ENCODE results near the gene BLOC1S6. TPM values are rescaled to one million over a fixed set of nuclear protein-coding genes. Genes with fewer than 3 reads are reported as not detected.
"Not testable (repeated sequence)": the region's sequence is repeated elsewhere in the genome, so short reads cannot be mapped to it uniquely, and the experiment has no call there.

The BLOC1S6 gene
- total RNA-seq, 1 experiment from 2014 or later, result 37.2 TPM

DNA sequence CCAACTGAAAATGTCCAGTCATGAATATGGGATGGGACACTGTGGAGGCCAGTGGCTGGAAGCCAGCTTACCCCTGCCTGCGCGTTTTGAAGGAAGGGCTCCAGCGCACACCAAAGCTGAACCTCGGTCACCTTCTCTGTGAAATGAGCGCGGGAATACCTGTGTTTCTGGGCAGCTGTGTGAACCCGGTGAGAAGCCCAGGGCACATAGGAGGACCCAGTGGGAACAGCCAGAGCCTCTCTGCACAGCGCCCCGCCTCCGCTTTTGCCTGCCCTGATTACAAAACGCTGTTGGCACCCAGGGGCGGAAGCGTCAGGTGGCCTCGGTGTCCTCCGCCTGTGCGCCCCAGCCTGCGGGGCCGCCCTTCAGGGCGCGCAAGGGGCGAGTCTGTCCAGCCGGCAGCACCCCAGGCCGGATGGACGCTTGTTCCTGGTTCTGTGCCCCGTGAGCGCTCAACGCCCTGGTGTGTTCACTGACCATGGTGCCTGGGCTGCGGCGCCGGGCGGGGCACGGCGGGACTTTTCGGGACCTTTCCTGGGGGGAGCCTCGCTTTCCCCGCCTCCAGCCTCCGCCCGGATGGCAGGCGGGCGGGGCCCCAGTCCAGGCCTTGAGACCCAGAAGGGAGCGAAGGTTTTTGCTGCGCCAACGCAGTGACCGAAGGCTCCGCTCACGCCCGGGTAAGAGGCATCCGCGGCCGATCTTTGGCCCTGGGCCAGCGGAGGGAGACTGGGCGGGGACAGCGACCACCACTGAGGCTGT, 47.4 kb downstream of the BLOC1S6 start, which contains the start of gene SQOR:
SQOR (plus strand) TSS at position 598 of the 759 bp plus-strand sequence. CDS start 23,895 bp downstream, outside the sequence.
- in situ Hi-C loops (cut with HindIII; ENCODE audit: low pct_unique_long_range_greater_than_20kb, low sequenced_read_pairs), result no loop called here
- peak; percentile 93 for DNase-seq (ENCODE audit: low read depth)

- in situ Hi-C loops (cut with HindIII; ENCODE audit: low pct_unique_long_range_greater_than_20kb, low sequenced_read_pairs), result no loop called here
- no peak for DNase-seq (ENCODE audit: low read depth)
Observed at GRCh38 chr15:45635191-45635638, 48.0 kb downstream of the BLOC1S6 start.

DNA sequence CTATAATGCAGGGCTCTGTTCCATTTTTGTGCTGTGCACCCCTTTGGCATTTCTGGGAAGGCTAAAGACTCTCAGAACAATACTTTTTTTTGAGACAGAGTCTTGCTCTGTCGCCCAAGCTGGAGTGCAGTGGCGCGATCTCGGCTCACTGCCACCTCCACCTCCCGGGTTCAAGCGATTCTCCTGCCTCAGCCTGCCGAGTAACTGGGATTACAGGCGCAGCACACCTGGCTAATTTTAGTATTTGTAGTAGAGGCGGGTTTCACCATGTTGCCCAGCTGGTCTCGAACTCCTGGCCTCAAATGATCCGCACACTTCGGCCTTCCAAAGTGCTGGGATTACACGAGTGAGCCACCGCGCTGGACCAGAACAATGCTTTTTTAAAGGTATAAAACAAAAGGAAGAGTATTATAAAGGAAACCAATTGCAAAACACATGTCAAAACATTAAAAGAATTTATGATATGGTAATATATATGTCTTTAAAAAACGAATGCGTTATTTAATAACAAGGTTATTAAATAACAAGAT, 48.6 kb downstream of the BLOC1S6 start:
- DNase-seq (ENCODE audit: low read depth), result no peak
- in situ Hi-C loops (cut with HindIII; ENCODE audit: low pct_unique_long_range_greater_than_20kb, low sequenced_read_pairs), result no loop called here

DNA sequence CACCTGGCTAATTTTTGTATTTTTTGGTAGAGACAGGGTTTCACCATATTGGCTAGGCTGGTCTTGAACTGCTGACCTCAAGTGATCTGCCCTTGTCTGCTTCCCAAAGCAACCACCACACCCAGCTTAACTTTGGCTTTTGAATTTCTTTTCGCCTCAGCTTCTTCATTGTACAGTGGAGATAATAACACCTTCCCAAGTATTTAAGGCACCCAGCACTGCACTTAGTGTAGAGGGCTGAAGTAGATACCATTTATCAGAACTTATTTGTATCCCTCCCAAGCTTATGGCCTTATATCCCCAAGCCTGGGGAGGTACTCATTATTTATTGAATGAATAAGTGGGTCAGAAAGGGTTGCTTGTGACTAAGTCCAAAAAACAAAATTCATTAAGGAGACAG, 50.0 kb downstream of the BLOC1S6 start:
- in situ Hi-C loops (cut with HindIII; ENCODE audit: low pct_unique_long_range_greater_than_20kb, low sequenced_read_pairs), result no loop called here
- no peak for DNase-seq (ENCODE audit: low read depth)

- DNase-seq (ENCODE audit: low read depth), result peak; percentile 52
- in situ Hi-C loops (cut with HindIII; ENCODE audit: low pct_unique_long_range_greater_than_20kb, low sequenced_read_pairs), result no loop called here
Observed at GRCh38 chr15:45637552-45638033, 50.4 kb downstream of the BLOC1S6 start.

DNA sequence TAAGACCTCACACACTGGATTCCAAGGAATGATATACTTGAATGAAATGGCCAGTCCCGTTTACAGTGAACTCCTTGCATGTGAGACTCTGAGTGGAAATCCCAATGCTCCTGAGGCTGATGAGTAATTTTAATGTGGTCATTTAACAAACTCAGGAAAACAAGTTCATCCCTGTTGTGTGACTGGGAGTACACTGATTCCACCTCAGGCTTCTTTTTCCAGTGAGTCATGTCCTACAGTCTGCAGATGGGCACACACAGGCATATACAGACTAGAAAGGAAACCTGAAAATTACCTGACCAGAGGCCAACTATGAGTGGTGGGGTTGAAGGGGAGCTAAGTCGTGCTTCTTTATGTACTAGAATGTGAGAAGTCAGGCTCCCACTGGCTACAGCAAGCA, 53.4 kb downstream of the BLOC1S6 start:
- in situ Hi-C loops (cut with HindIII; ENCODE audit: low pct_unique_long_range_greater_than_20kb, low sequenced_read_pairs), result no loop called here

GRCh38 chr15:45641374-45641781, 54.2 kb downstream of the BLOC1S6 start:
- DNase-seq (ENCODE audit: low read depth), result peak; percentile 88
- in situ Hi-C loops (cut with HindIII; ENCODE audit: low pct_unique_long_range_greater_than_20kb, low sequenced_read_pairs), result no loop called here

More for the DNA sequence above, 53.4 kb downstream of the BLOC1S6 start:
- peak; percentile 75 for DNase-seq (ENCODE audit: low read depth)

- in situ Hi-C loops (cut with HindIII; ENCODE audit: low pct_unique_long_range_greater_than_20kb, low sequenced_read_pairs), result no loop called here
- DNase-seq (ENCODE audit: low read depth), result peak; percentile 52
Observed at GRCh38 chr15:45641999-45642932, 55.1 kb downstream of the BLOC1S6 start.

GRCh38 chr15:45644437-45644836, 57.3 kb downstream of the BLOC1S6 start:
- in situ Hi-C loops (cut with HindIII; ENCODE audit: low pct_unique_long_range_greater_than_20kb, low sequenced_read_pairs), result no loop called here

DNA sequence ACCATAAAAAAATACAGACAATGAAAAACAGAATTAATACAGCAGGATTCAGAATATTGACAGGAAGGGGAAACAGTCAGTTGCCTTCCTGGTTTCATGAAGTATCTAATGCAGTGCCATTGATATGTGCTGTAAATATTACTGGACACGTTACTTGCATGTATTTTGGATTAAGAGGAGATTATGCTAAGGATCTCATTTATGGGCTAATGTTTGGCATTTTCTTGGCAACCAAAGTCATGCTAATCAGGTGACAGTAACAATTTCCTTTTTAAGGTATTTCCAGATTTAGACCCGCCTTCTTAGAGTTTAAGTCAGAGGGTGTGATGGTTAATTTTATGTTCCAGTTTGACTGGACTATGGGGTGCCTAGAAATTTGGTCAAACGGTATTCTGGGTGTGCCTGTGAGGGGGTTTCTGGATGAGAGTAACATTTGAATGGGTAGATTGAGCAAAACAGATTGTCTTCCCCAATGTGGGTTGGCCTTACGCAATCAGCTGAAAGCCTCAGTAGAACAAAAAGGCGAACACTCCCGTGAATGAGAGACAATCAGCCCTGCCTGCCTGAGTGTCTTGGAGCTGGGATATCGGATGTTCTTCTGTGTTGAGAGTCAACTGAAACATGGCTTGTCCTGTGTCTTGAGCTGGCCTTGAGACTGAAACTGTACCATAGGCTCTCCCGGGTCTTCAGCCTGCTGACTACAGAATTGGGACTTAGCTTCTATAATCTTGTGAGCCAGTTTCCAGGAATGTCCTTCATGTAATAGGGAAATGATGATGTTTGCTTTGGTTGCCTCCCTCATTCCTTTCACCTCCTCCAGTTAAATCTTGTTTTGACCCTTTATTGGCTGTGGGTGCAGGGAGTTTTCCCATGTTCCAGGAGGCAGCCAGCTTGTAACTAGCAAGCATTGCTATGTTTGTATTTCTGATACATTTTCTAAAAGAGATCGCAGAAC, 58.1 kb downstream of the BLOC1S6 start:
- DNase-seq (ENCODE audit: low read depth), result no peak
- in situ Hi-C loops (cut with HindIII; ENCODE audit: low pct_unique_long_range_greater_than_20kb, low sequenced_read_pairs), result no loop called here

More at GRCh38 chr15:45644437-45644836, 57.3 kb downstream of the BLOC1S6 start:
- no peak for DNase-seq (ENCODE audit: low read depth)

DNA sequence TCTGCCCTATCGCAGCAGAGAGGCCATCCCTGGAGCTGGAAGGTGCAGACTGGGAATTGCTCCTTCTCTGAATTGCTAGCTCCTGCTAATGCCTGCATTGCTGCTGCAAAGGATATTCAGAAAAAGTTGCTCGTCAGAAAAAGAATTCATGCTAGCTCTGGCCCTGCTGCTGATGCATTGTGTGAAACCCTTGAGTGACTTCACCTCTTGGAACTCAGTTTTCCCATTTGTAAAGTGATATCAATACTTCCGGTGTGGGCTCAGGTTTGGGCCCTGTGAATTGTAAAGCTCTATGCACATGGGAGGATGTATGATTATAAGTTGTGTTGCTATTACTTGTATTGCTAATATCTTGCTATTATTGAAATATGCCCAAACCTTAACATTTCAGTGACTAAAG, 59.0 kb downstream of the BLOC1S6 start:
- no peak for DNase-seq (ENCODE audit: low read depth)

GRCh38 chr15:45647828-45648227, 60.6 kb downstream of the BLOC1S6 start:
- in situ Hi-C loops (cut with HindIII; ENCODE audit: low pct_unique_long_range_greater_than_20kb, low sequenced_read_pairs), result no loop called here
- no peak for DNase-seq (ENCODE audit: low read depth)

More for the DNA sequence above, 59.0 kb downstream of the BLOC1S6 start:
- in situ Hi-C loops (cut with HindIII; ENCODE audit: low pct_unique_long_range_greater_than_20kb, low sequenced_read_pairs), result no loop called here

DNA sequence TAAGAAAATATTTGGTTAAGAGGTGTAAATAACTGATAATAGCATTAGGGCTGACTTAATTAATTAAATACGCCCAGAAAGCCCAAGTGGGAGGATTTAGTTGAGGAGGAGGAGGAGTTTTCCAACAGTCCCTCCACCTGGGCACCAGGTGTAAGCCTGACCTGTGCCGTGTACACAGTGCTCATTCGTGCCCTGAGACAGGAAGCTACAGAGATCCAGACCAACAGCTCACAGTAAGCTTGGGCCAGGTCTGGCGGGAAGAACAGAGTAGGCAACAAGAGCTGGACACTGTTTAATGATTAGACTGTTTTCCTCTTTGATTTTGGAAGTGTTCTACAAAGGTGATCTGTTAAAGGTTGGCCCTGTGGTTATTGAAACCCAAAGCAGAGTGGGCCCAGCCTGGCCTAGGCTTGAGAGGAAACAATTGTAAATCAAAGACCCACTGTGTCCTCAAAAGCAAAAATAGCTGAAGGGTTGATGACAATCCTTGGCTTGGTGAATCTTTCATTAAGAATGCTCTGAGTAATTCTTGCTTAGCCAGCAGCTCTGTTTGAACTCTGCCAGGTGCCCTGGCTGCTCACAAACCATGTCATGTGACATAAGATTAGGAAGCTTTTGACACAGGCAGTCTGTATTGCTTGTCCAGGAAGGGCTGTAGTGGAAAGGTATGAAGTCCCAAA, 61.5 kb downstream of the BLOC1S6 start:
- DNase-seq (ENCODE audit: low read depth), result peak; percentile 57
- in situ Hi-C loops (cut with HindIII; ENCODE audit: low pct_unique_long_range_greater_than_20kb, low sequenced_read_pairs), result no loop called here

GRCh38 chr15:45650007-45650406, 62.8 kb downstream of the BLOC1S6 start:
- in situ Hi-C loops (cut with HindIII; ENCODE audit: low pct_unique_long_range_greater_than_20kb, low sequenced_read_pairs); DNase-seq (ENCODE audit: low read depth): not testable (repeated sequence)

DNA sequence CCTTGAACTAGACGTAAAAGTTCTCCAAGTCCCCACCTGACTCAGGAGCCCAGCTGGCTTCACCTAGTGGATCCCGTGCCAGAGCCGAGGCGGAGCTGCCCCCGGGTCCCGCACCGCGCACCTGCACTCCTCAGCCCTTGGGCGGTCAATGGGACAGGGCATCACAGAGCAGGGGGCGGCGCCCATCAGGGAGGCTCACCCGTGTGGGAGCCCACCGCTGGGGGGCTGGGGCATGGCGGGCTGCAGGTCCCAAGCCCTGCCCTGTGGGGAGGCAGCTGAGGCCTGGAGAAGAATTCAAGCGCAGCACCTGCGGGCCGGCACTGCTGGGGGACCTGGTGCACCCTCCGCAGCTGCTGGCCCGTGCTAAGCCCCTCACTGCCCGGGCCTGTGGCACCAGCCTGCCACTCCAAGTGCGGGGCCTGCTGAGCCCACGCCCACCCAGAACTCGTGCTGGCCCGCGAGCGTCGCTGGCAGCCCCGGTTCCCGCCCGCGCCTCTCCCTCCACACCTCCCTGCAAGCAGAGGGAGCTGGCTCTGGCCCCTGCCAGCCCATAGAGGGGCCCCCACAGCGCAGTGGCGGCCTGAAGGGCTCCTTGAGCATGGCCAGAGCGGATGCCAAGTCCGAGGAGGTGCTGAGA, 63.8 kb downstream of the BLOC1S6 start:
- DNase-seq (ENCODE audit: low read depth), result no peak
- in situ Hi-C loops (cut with HindIII; ENCODE audit: low pct_unique_long_range_greater_than_20kb, low sequenced_read_pairs), result no loop called here

GRCh38 chr15:45653702-45654424, 66.7 kb downstream of the BLOC1S6 start:
- in situ Hi-C loops (cut with HindIII; ENCODE audit: low pct_unique_long_range_greater_than_20kb, low sequenced_read_pairs), result no loop called here
- no peak for DNase-seq (ENCODE audit: low read depth)

Data from Caki2 (cell line).